ENCODE results near the gene CA7. TPM values are rescaled to one million over a fixed set of nuclear protein-coding genes. Genes with fewer than 3 reads are reported as not detected.

The CA7 gene
- total RNA-seq, 1 donor from 2014 or later, result not detected

- no peak for TF ChIP-seq CTCF (IDR thresholded peaks at IDR 0.05)
- H3K4me1 ChIP-seq, result no peaks in the 10 kb centered on the region
- H3K27ac ChIP-seq, result no peak overlapping the region
- H3K9me3 ChIP-seq, result no peaks in the 10 kb centered on the region
- no peak overlapping the region for H3K4me3 ChIP-seq
- peaks cover 6% of the 10 kb centered on the region for H3K27me3 ChIP-seq (ENCODE audit: low read depth)
- no peak for DNase-seq
- intact Hi-C loops (cut with DNase I), result no loop called here
- H3K36me3 ChIP-seq, result no peaks in the 10 kb centered on the region
- ATAC-seq, result no peak
Observed at GRCh38 chr16:66850115-66850815, 6.1 kb downstream of the CA7 start.

- no peak for TF ChIP-seq CTCF (IDR thresholded peaks at IDR 0.05)
- Histone ChIP-seq H3K27me3 (ENCODE audit: low read depth) (no peaks in the 10 kb centered on the region), H3K36me3 (no peaks in the 10 kb centered on the region), H3K4me1 (no peaks in the 10 kb centered on the region), H3K27ac (no peak overlapping the region), H3K4me3 (no peak overlapping the region), H3K9me3 (no peaks in the 10 kb centered on the region)
- intact Hi-C loops (cut with DNase I), result no loop called here
- ATAC-seq (no peak), DNase-seq (no peak)
Observed at GRCh38 chr16:66851166-66851964, 7.2 kb downstream of the CA7 start.

GRCh38 chr16:66853261-66854139, 9.3 kb downstream of the CA7 start:
- intact Hi-C loops (cut with DNase I), result no loop called here
- DNase-seq (no peak), ATAC-seq (no peak)
- Histone ChIP-seq H3K36me3 (no peaks in the 10 kb centered on the region), H3K27ac (no peak overlapping the region), H3K4me1 (no peaks in the 10 kb centered on the region), H3K4me3 (no peak overlapping the region), H3K9me3 (no peaks in the 10 kb centered on the region), H3K27me3 (ENCODE audit: low read depth) (no peaks in the 10 kb centered on the region)
- TF ChIP-seq CTCF (IDR thresholded peaks at IDR 0.05), result no peak

GRCh38 chr16:66856184-66856730, 12.0 kb downstream of the CA7 start:
- Histone ChIP-seq H3K9me3 (no peaks in the 10 kb centered on the region), H3K36me3 (no peaks in the 10 kb centered on the region), H3K27ac (no peak overlapping the region), H3K4me1 (peaks cover 13% of the 10 kb centered on the region), H3K4me3 (no peak overlapping the region), H3K27me3 (ENCODE audit: low read depth) (no peaks in the 10 kb centered on the region)
- no peak for TF ChIP-seq CTCF (IDR thresholded peaks at IDR 0.05)
- ATAC-seq, result no peak
- intact Hi-C loops (cut with DNase I), result no loop called here
- no peak for DNase-seq

GRCh38 chr16:66856801-66857200, 12.6 kb downstream of the CA7 start:
- ATAC-seq (no peak), DNase-seq (no peak)
- Histone ChIP-seq H3K27me3 (ENCODE audit: low read depth) (no peaks in the 10 kb centered on the region), H3K36me3 (no peaks in the 10 kb centered on the region), H3K9me3 (no peaks in the 10 kb centered on the region), H3K4me1 (peaks cover 13% of the 10 kb centered on the region), H3K27ac (no peak overlapping the region), H3K4me3 (no peak overlapping the region)
- intact Hi-C loops (cut with DNase I), result no loop called here
- no peak for TF ChIP-seq CTCF (IDR thresholded peaks at IDR 0.05)

All from lower lobe of right lung (tissue), 2 donors.